Cardiac muscle cell (in vitro differentiated cells and primary cell): Measurements from ENCODE around the gene SERPINA5. TPM values are rescaled to one million over a fixed set of nuclear protein-coding genes. Genes with fewer than 3 reads are reported as not detected.

Experiments
- DNase-seq, 2 donors: peaks; one replicate each; pipeline versions ENCODE4 v3.0.0 to v3.0.0-alpha.2; 2010 to 2017; ENCODE audit warnings: low read depth in 1 of 2, low spot score in 1 of 2
- H3K27ac ChIP-seq: fragments of 200-600 bp; sonication (generic); 2 replicates; pipeline ENCODE4 v1.5.1; 2016
- H3K27me3 ChIP-seq: fragments of 200-600 bp; sonication (generic); 2 replicates; pipeline ENCODE4 v1.6.0; 2016; ENCODE audit warnings: control low read depth
- H3K36me3 ChIP-seq: fragments of 200-600 bp; sonication (generic); 2 replicates; pipeline ENCODE4 v1.5.1; 2016; ENCODE audit warnings: control low read depth
- H3K4me1 ChIP-seq: fragments of 200-600 bp; sonication (generic); 2 replicates; pipeline ENCODE4 v1.8.1; 2017; ENCODE audit warnings: low read depth, mild to moderate bottlenecking, mixed run types
- H3K4me3 ChIP-seq: fragments of 200-600 bp; sonication (generic); 2 replicates; pipeline ENCODE4 v1.5.1; 2016; ENCODE audit warnings: mild to moderate bottlenecking
- H3K9me3 ChIP-seq: fragments of 200-600 bp; sonication (generic); 2 replicates; pipeline ENCODE4 v1.5.1; 2017; ENCODE audit warnings: low read depth, mild to moderate bottlenecking, control low read depth
- CTCF ChIP-seq: IDR thresholded peaks from 2 replicates; pipeline ENCODE4 v1.5.1; 2012; ENCODE audit warnings: low read depth, mild to moderate bottlenecking, low read length
- polyA plus RNA-seq: library from polyadenylated mRNA; unstranded; fragments of >200 nt; fragmentation: Nextera tagmentation; extraction: Ambion mirVana; gene quantifications from 2 replicates; pipeline ENCODE4 v1.2.1, GENCODE V29; 2016
- total RNA-seq: library from RNA; depleted of rRNA; stranded (reverse); fragments of >200 nt; gene quantifications from 2 replicates; pipeline ENCODE4 v1.2.3, GENCODE V29; 2016

The SERPINA5 gene
- total and polyA plus RNA-seq, 2 experiments from 2014 or later, result not detected

- peak; percentile 28 for TF ChIP-seq CTCF
- H3K36me3 ChIP-seq, result no peaks in the 10 kb centered on the region
- H3K9me3 ChIP-seq, result no peaks in the 10 kb centered on the region
- no peaks in the 10 kb centered on the region for H3K27me3 ChIP-seq
- H3K4me3 ChIP-seq, result no peak overlapping the region
- no peaks in the 10 kb centered on the region for H3K4me1 ChIP-seq
- no peak overlapping the region for H3K27ac ChIP-seq
- peak in 1 of 2 donors; percentile 98 for DNase-seq
Measured at GRCh38 chr14:94598816-94599655, 17.8 kb downstream of the SERPINA5 start.

GRCh38 chr14:94599656-94600004 lies 18.4 kb downstream of the SERPINA5 start:
- no peak for TF ChIP-seq CTCF
- Histone ChIP-seq H3K4me3 (no peak overlapping the region), H3K4me1 (no peaks in the 10 kb centered on the region), H3K36me3 (no peaks in the 10 kb centered on the region), H3K9me3 (no peaks in the 10 kb centered on the region), H3K27ac (no peak overlapping the region), H3K27me3 (no peaks in the 10 kb centered on the region)
- DNase-seq, result peak in 1 of 2 donors; percentile 27

- H3K4me1 ChIP-seq, result no peaks in the 10 kb centered on the region
- H3K36me3 ChIP-seq, result no peaks in the 10 kb centered on the region
- H3K27me3 ChIP-seq, result no peaks in the 10 kb centered on the region
- H3K4me3 ChIP-seq, result no peak overlapping the region
- no peaks in the 10 kb centered on the region for H3K9me3 ChIP-seq
- H3K27ac ChIP-seq, result no peak overlapping the region
- DNase-seq, result no peak
- no peak for TF ChIP-seq CTCF
Measured at GRCh38 chr14:94600148-94600545, 18.9 kb downstream of the SERPINA5 start.

GRCh38 chr14:94601884-94602391 lies 20.7 kb downstream of the SERPINA5 start:
- peak in 1 of 2 donors; percentile 97 for DNase-seq
- Histone ChIP-seq H3K36me3 (no peaks in the 10 kb centered on the region), H3K4me3 (no peak overlapping the region), H3K9me3 (no peaks in the 10 kb centered on the region), H3K4me1 (no peaks in the 10 kb centered on the region), H3K27ac (no peak overlapping the region), H3K27me3 (no peaks in the 10 kb centered on the region)
- TF ChIP-seq CTCF, result no peak

GRCh38 chr14:94602722-94603121 lies 21.5 kb downstream of the SERPINA5 start:
- H3K36me3 ChIP-seq, result no peaks in the 10 kb centered on the region
- DNase-seq, result no peak
- no peaks in the 10 kb centered on the region for H3K27me3 ChIP-seq
- no peak for TF ChIP-seq CTCF
- no peak overlapping the region for H3K27ac ChIP-seq
- no peaks in the 10 kb centered on the region for H3K9me3 ChIP-seq
- H3K4me3 ChIP-seq, result no peak overlapping the region
- no peaks in the 10 kb centered on the region for H3K4me1 ChIP-seq
